Gastroesophageal sphincter (tissue), 3 donors: ENCODE measurements around the gene ZNF138.
"Not testable (repeated sequence)": the region's sequence is repeated elsewhere in the genome, so short reads cannot be mapped to it uniquely, and the experiment has no call there.

Source experiments
- CTCF ChIP-seq, 4 experiments: fragments of 200-600 bp in 2 of 4; fragments of 450-650 bp in 2 of 4; sonication (generic) in 1 of 4; IDR thresholded peaks; one replicate each; pipeline ENCODE4 v1.5.1; 2017 to 2019; ENCODE audit warnings: antibody characterized with exemption in 4 of 4, mild to moderate bottlenecking in 2 of 4, moderate library complexity in 2 of 4
- POLR2A ChIP-seq, 2 donors: fragments of 450-650 bp; IDR thresholded peaks; one replicate each; pipeline ENCODE4 v1.6.1; 2017; ENCODE audit warnings: antibody characterized with exemption in 2 of 2, mild to moderate bottlenecking in 2 of 2, moderate library complexity in 1 of 2
- POLR2AphosphoS5 ChIP-seq: sonication (generic); formaldehyde crosslinking; IDR thresholded peaks from one replicate; pipeline ENCODE4 v1.6.1; 2017; ENCODE audit warnings: antibody characterized with exemption

DNA sequence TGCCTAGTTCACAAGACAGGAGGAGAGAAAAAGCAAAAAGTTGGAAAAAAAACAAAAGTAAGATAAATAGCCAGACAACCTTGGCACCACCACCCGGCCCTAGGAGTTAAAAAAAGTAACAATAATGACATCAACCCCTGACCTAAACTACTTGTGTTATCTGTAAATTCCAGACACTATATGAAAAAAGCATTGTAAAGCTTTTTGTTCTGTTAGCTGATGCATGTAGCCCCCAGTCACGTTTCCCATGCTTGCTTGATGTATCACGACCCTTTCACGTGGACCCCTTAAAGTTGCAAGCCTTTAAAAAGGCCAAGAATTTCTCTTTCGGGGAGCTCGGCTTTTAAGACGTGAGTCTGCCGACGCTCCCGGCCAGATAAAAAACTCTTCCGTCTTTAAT lies 5.0 kb upstream of the ZNF138 start:
- not testable (repeated sequence) for TF ChIP-seq CTCF (IDR thresholded peaks at IDR 0.05); POLR2A (IDR thresholded peaks at IDR 0.05); POLR2AphosphoS5
